ENCODE measurements around the gene TMEM252.

Gene TMEM252

GRCh38 chr9:68530618-68531017 lies 10.1 kb downstream of the TMEM252 start:
- DNase-seq: no peak
- H3K27ac Mint-ChIP-seq: no peak overlapping the region
- no peaks in the 10 kb centered on the region for H3K36me3 Mint-ChIP-seq
- H3K4me3 Mint-ChIP-seq: no peak overlapping the region
- CTCF ChIA-PET: no interaction called here
- H3K27me3 Mint-ChIP-seq: peaks cover 3% of the 10 kb centered on the region
- no peaks in the 10 kb centered on the region for H3K4me1 Mint-ChIP-seq
- no peaks in the 10 kb centered on the region for H3K9me3 Mint-ChIP-seq

- no peaks in the 10 kb centered on the region for H3K4me1 Mint-ChIP-seq
Measured at GRCh38 chr9:68523367-68523936, 17.2 kb downstream of the TMEM252 start.

GRCh38 chr9:68522954-68523353 lies 17.7 kb downstream of the TMEM252 start:
- Mint-ChIP-seq H3K4me3 (no peak overlapping the region), H3K27ac (no peak overlapping the region), H3K36me3 (no peaks in the 10 kb centered on the region), H3K27me3 (peaks cover 9% of the 10 kb centered on the region), H3K9me3 (no peaks in the 10 kb centered on the region), H3K4me1 (no peaks in the 10 kb centered on the region)
- DNase-seq: no peak
- CTCF ChIA-PET: no interaction called here

More at GRCh38 chr9:68523367-68523936, 17.2 kb downstream of the TMEM252 start:
- H3K36me3 Mint-ChIP-seq: no peaks in the 10 kb centered on the region
- peaks cover 8% of the 10 kb centered on the region for H3K27me3 Mint-ChIP-seq
- H3K9me3 Mint-ChIP-seq: no peaks in the 10 kb centered on the region
- no peak overlapping the region for H3K27ac Mint-ChIP-seq
- DNase-seq: no peak
- no peak overlapping the region for H3K4me3 Mint-ChIP-seq
- CTCF ChIA-PET: no interaction called here

- Mint-ChIP-seq H3K27ac (no peak overlapping the region), H3K9me3 (no peaks in the 10 kb centered on the region), H3K27me3 (peaks cover 13% of the 10 kb centered on the region), H3K4me3 (no peak overlapping the region), H3K4me1 (no peaks in the 10 kb centered on the region), H3K36me3 (no peaks in the 10 kb centered on the region)
- CTCF ChIA-PET: interaction anchor here (0.6 kb wide), 1 partner anchor 41 kb away, joined by 3 read pairs; no protein-coding TSS in a partner anchor
- no peak for DNase-seq
Measured at GRCh38 chr9:68522131-68522530, 18.6 kb downstream of the TMEM252 start.

GRCh38 chr9:68515326-68516017 lies 25.2 kb downstream of the TMEM252 start:
- CTCF ChIA-PET: no interaction called here
- no peak for DNase-seq

GRCh38 chr9:68513981-68514380 lies 26.7 kb downstream of the TMEM252 start:
- CTCF ChIA-PET: no interaction called here
- Mint-ChIP-seq H3K4me3 (no peak overlapping the region), H3K4me1 (no peaks in the 10 kb centered on the region), H3K9me3 (no peaks in the 10 kb centered on the region), H3K27ac (no peak overlapping the region), H3K36me3 (no peaks in the 10 kb centered on the region), H3K27me3 (peaks cover 4% of the 10 kb centered on the region)
- no peak for DNase-seq

More at GRCh38 chr9:68515326-68516017, 25.2 kb downstream of the TMEM252 start:
- Mint-ChIP-seq H3K4me1 (no peaks in the 10 kb centered on the region), H3K9me3 (no peaks in the 10 kb centered on the region), H3K4me3 (no peak overlapping the region), H3K27me3 (peaks cover 4% of the 10 kb centered on the region), H3K27ac (no peak overlapping the region), H3K36me3 (no peaks in the 10 kb centered on the region)

- Mint-ChIP-seq H3K4me3 (no peak overlapping the region), H3K9me3 (no peaks in the 10 kb centered on the region), H3K36me3 (no peaks in the 10 kb centered on the region), H3K27ac (no peak overlapping the region), H3K27me3 (peaks cover 4% of the 10 kb centered on the region), H3K4me1 (no peaks in the 10 kb centered on the region)
- DNase-seq: no peak
- CTCF ChIA-PET: no interaction called here
Measured at GRCh38 chr9:68513385-68513784, 27.3 kb downstream of the TMEM252 start.

- no peaks in the 10 kb centered on the region for H3K27me3 Mint-ChIP-seq
- no peaks in the 10 kb centered on the region for H3K36me3 Mint-ChIP-seq
- H3K27ac Mint-ChIP-seq: no peak overlapping the region
- no peak overlapping the region for H3K4me3 Mint-ChIP-seq
- CTCF ChIA-PET: no interaction called here
- no peaks in the 10 kb centered on the region for H3K9me3 Mint-ChIP-seq
- H3K4me1 Mint-ChIP-seq: no peaks in the 10 kb centered on the region
- DNase-seq: no peak
Measured at GRCh38 chr9:68509689-68510088, 31.0 kb downstream of the TMEM252 start.

- CTCF ChIA-PET: interaction anchor here (0.7 to 1.5 kb wide), 5 partner anchors 29 to 166 kb away, joined by 3 to 7 read pairs (median 3); no protein-coding TSS in a partner anchor
- no peaks in the 10 kb centered on the region for H3K4me1 Mint-ChIP-seq
- DNase-seq: no peak
Measured at GRCh38 chr9:68508547-68508946, 32.1 kb downstream of the TMEM252 start.

GRCh38 chr9:68507806-68508145 lies 32.9 kb downstream of the TMEM252 start:
- DNase-seq: no peak
- Mint-ChIP-seq H3K4me3 (no peak overlapping the region), H3K27me3 (no peaks in the 10 kb centered on the region), H3K4me1 (no peaks in the 10 kb centered on the region), H3K36me3 (no peaks in the 10 kb centered on the region), H3K9me3 (no peaks in the 10 kb centered on the region), H3K27ac (no peak overlapping the region)
- CTCF ChIA-PET: interaction anchor here (0.7 to 1.5 kb wide), 4 partner anchors 30 to 165 kb away, joined by 3 to 6 read pairs (median 3); no protein-coding TSS in a partner anchor

More at GRCh38 chr9:68508547-68508946, 32.1 kb downstream of the TMEM252 start:
- no peaks in the 10 kb centered on the region for H3K36me3 Mint-ChIP-seq
- H3K4me3 Mint-ChIP-seq: no peak overlapping the region
- no peak overlapping the region for H3K27ac Mint-ChIP-seq
- no peaks in the 10 kb centered on the region for H3K9me3 Mint-ChIP-seq
- H3K27me3 Mint-ChIP-seq: no peaks in the 10 kb centered on the region

GRCh38 chr9:68507130-68507805 lies 33.4 kb downstream of the TMEM252 start:
- CTCF ChIA-PET: interaction anchor here (0.7 to 1.5 kb wide), 3 partner anchors 47 to 63 kb away, joined by 3 to 6 read pairs (median 5); no protein-coding TSS in a partner anchor
- Mint-ChIP-seq H3K4me3 (no peak overlapping the region), H3K36me3 (no peaks in the 10 kb centered on the region), H3K27ac (no peak overlapping the region), H3K27me3 (no peaks in the 10 kb centered on the region), H3K9me3 (no peaks in the 10 kb centered on the region), H3K4me1 (no peaks in the 10 kb centered on the region)
- DNase-seq: no peak

GRCh38 chr9:68506551-68506950 lies 34.1 kb downstream of the TMEM252 start:
- no peak for DNase-seq
- CTCF ChIA-PET: interaction anchor here (0.7 kb wide), 1 partner anchor 64 kb away, joined by 5 read pairs; no protein-coding TSS in a partner anchor
- H3K4me1 Mint-ChIP-seq: no peaks in the 10 kb centered on the region
- no peaks in the 10 kb centered on the region for H3K27me3 Mint-ChIP-seq
- no peaks in the 10 kb centered on the region for H3K36me3 Mint-ChIP-seq
- H3K27ac Mint-ChIP-seq: no peak overlapping the region
- no peaks in the 10 kb centered on the region for H3K9me3 Mint-ChIP-seq
- no peak overlapping the region for H3K4me3 Mint-ChIP-seq

GRCh38 chr9:68505681-68506409 lies 34.8 kb downstream of the TMEM252 start:
- no peaks in the 10 kb centered on the region for H3K4me1 Mint-ChIP-seq
- H3K27me3 Mint-ChIP-seq: no peaks in the 10 kb centered on the region
- H3K4me3 Mint-ChIP-seq: no peak overlapping the region
- CTCF ChIA-PET: no interaction called here
- H3K27ac Mint-ChIP-seq: no peak overlapping the region
- H3K36me3 Mint-ChIP-seq: no peaks in the 10 kb centered on the region
- H3K9me3 Mint-ChIP-seq: no peaks in the 10 kb centered on the region
- no peak for DNase-seq

GRCh38 chr9:68502279-68502678 lies 38.4 kb downstream of the TMEM252 start:
- no peaks in the 10 kb centered on the region for H3K9me3 Mint-ChIP-seq
- no peak overlapping the region for H3K4me3 Mint-ChIP-seq
- no peak for DNase-seq
- H3K27ac Mint-ChIP-seq: no peak overlapping the region
- CTCF ChIA-PET: no interaction called here
- peaks cover 3% of the 10 kb centered on the region for H3K27me3 Mint-ChIP-seq
- H3K4me1 Mint-ChIP-seq: no peaks in the 10 kb centered on the region
- no peaks in the 10 kb centered on the region for H3K36me3 Mint-ChIP-seq
